ENCODE data around the gene FGF23. TPM values are rescaled to one million over a fixed set of nuclear protein-coding genes. Genes with fewer than 3 reads are reported as not detected.

FGF23 gene
- total and polyA plus RNA-seq, 2 of the 4 experiments (the other 2 are of a cell fraction) = not detected

DNA sequence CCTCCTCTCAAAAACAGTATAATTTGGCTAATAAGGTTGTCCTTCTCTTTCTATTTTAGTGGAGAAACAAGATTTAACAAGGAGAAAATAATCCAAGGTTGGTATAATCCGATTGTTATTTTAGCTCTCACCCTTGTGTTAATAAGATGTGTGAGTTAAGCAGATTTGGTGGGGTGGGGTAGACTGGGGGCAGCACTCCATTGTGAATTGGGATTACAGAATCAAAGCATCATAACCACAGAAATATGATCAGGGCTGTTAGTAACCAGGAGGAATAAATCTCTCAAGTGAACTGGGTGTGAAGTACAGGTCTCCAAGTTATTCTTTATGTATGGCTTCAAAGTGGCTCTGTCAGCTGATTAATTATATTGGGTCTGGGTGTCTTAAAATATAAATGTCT is 48.3 kb downstream of the FGF23 start:
- H2BK20ac ChIP-seq (ENCODE audit: low read depth, low read length) = no peak overlapping the region
- H2BK15ac ChIP-seq (ENCODE audit: low read depth, low read length) = no peak overlapping the region
- H2BK5ac ChIP-seq (ENCODE audit: low read depth, low read length, poor library complexity, severe bottlenecking) = no peak overlapping the region
- no peak overlapping the region for H3K9ac ChIP-seq (ENCODE audit: low read depth, low read length)
- no peak overlapping the region for H3K4me2 ChIP-seq (ENCODE audit: low read depth, low read length)
- no peak overlapping the region for H3K14ac ChIP-seq (replicated peaks; ENCODE audit: low read depth, low read length)
- H2AFZ ChIP-seq (replicated peaks; ENCODE audit: low read length, poor library complexity) = no peak overlapping the region
- H2BK120ac ChIP-seq (ENCODE audit: low read depth, low read length) = no peak overlapping the region
- no peak overlapping the region for H4K8ac ChIP-seq (ENCODE audit: low read depth in 2 of 2, low read length in 2 of 2)
- H3K23ac ChIP-seq (ENCODE audit: low read depth, low read length) = no peak overlapping the region
- no peaks in the 10 kb centered on the region for H3K9me3 ChIP-seq (ENCODE audit: control insufficient read depth, insufficient read depth, low read length)
- H2AK9ac ChIP-seq (replicated peaks; ENCODE audit: low read depth, low read length, poor library complexity) = no peak overlapping the region
- no peak overlapping the region for H4K91ac ChIP-seq (ENCODE audit: insufficient read depth, low read depth, low read length)
- no peak overlapping the region for H3K4ac ChIP-seq (ENCODE audit: low read depth, low read length)
- no peak overlapping the region for H3K4me3 ChIP-seq (ENCODE audit: insufficient read depth, low read depth, low read length)
- intact Hi-C loops (cut with micrococcal nuclease) (no loop called here), in situ Hi-C loops (cut with MboI; ENCODE audit: low sequenced_read_pairs) (no loop called here), dilution Hi-C loops (cut with HindIII; ENCODE audit: low sequenced_read_pairs, unreplicated experiment) (no loop called here)
- peaks cover 17% of the 10 kb centered on the region; the same call in 1 of the 2 replicates for H4K20me1 ChIP-seq (ENCODE audit: insufficient read depth, low read length)
- ChIA-PET CTCF (interaction anchor here (0.6 kb wide), 1 partner anchor 1673 kb away, joined by 5 read pairs; no protein-coding TSS in a partner anchor), POLR2A (ENCODE audit: unreplicated experiment) (no interaction called here)
- H3K27me3 ChIP-seq (ENCODE audit: control insufficient read depth, insufficient read depth, low read length) = no peaks in the 10 kb centered on the region
- ATAC-seq (ENCODE audit: low read depth) (no peak), DNase-seq (no peak)
- H2AK5ac ChIP-seq (ENCODE audit: low read depth, low read length) = no peak overlapping the region
- peaks cover 7% of the 10 kb centered on the region; the same call in 1 of the 2 replicates for H3K9me1 ChIP-seq (ENCODE audit: insufficient read depth, low read length)
- BruUV-seq (replicated peaks) = no TSS peak
- no CpG with 5 or more reads among the region's 1 CpG for WGBS, 2 experiments (ENCODE audit: extremely low coverage in 2 of 2, insufficient read length in 1 of 2)
- H3K56ac ChIP-seq (ENCODE audit: extremely low read depth, insufficient read depth, low read length) = no peak overlapping the region
- H3K36me3 ChIP-seq (ENCODE audit: control insufficient read depth, insufficient read depth, low read length) = peaks cover 9% of the 10 kb centered on the region
- no peak overlapping the region for H3K18ac ChIP-seq (ENCODE audit: low read depth, low read length)
- H3K79me1 ChIP-seq (ENCODE audit: low read depth in 1 of 2, low read length in 2 of 2) = peaks cover 24 to 29% of the 10 kb centered on the region in 2 experiments
- no peaks in the 10 kb centered on the region for H3K4me1 ChIP-seq (ENCODE audit: control insufficient read depth, insufficient read depth, low read length)
- no peak overlapping the region for H4K5ac ChIP-seq (ENCODE audit: low read depth, low read length)
- TF ChIP-seq RCOR1 (IDR thresholded peaks at IDR 0.05; ENCODE audit: insufficient replicate concordance, low read length) = no peak
- no peak for TF ChIP-seq FOS (IDR thresholded peaks at IDR 0.05; ENCODE audit: low read depth, low read length)
- TF ChIP-seq BHLHE40 (IDR thresholded peaks at IDR 0.05; ENCODE audit: low read depth, low read length) = no peak
- TF ChIP-seq CHD1 (IDR thresholded peaks at IDR 0.05; ENCODE audit: low read depth, low read length) = no peak
- TF ChIP-seq SMC3 (IDR thresholded peaks at IDR 0.05; ENCODE audit: low read depth, low read length) = no peak
- no peak for TF ChIP-seq RFX5 (IDR thresholded peaks at IDR 0.05; ENCODE audit: low read depth, low read length)
- no peak for TF ChIP-seq POLR2A (IDR thresholded peaks at IDR 0.05; ENCODE audit: low read depth, low read length)
- TF ChIP-seq RAD21 (IDR thresholded peaks at IDR 0.05; ENCODE audit: low read length) = no peak
- H3K27ac ChIP-seq (ENCODE audit: insufficient read depth, low read length) = no peak overlapping the region

All from IMR-90 (cell line).